NCI-H748 (cell line): ENCODE results near the gene PPT2.
A peak's percentile ranks its signal among the peaks of the same experiment; 100 is the strongest.
"Not testable (repeated sequence)": the region's sequence is repeated elsewhere in the genome, so short reads cannot be mapped to it uniquely, and the experiment has no call there.

Source experiments
- DNase-seq: peaks from one replicate; lab custom pipeline; 2025; ENCODE audit not compliant: unreplicated experiment; lab: John Stamatoyannopoulos, UW

PPT2 gene

GRCh38 chr6:32126880-32127279 lies 27.1 kb upstream of the PPT2 start:
- no peak for DNase-seq

DNA sequence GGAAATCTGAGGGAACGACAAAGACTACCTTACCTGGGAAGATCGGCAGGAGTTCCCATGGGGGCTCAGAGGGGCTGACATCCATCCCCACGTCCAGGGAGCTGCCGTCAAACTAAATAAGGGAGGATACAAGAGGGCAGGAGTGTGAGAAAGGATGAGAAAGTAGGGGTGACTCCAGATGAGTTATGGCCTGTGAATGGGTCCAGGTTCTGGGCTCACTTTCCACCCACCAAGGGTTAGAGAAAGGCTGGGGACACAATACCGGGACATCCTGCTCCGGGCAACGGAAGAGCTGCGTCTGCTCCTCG lies 26.6 kb upstream of the PPT2 start:
- DNase-seq, result no peak

GRCh38 chr6:32127717-32128592 lies 26.0 kb upstream of the PPT2 start, which contains the start of gene ATF6B:
ATF6B (minus strand) TSS chr6:32128246; CDS start chr6:32128207, 39 bp downstream.
- peak; percentile 100 for DNase-seq

GRCh38 chr6:32128751-32129296 lies 25.1 kb upstream of the PPT2 start:
- no peak for DNase-seq

DNA sequence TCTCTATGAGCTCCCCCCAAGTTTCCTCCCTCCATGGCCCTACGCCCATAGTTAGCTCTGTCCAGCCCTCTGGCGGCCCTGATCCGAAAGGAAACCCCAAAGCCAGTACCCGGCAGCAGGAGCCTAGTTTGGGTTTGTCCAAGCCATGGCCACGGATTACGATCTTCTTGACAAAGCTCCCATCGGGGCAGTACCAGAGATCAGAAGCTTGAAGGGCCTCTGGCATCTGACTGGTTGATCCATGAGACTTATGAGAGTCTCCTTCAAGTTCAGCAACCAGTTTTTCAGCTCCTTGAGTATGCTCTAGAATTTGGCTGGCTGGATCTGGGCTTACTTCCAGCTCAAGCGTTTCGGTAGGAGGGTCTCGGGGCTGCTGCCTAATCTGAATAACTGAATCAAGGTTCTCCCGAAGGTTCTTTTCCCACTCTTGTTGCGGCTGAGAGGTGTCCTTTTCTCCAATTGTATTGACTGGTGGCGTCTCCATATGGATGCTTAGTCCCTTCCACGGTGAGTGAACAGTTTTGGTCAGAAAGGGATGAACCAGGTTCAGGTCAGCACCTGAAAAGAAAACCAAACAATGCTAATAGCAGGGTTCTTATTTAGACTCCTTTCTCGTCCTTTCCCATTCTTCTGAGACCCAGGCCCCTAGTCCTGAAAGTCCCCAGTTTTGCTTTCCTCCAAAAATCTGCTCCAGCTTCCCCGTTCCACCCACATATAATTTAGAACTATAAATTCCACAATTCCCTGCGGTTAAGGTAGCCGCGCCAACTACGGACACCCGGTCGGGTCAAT lies 24.4 kb upstream of the PPT2 start:
- DNase-seq, result no peak

- no peak for DNase-seq
Measured at GRCh38 chr6:32131439-32131948, 22.4 kb upstream of the PPT2 start.

- DNase-seq, result no peak
Measured at GRCh38 chr6:32132110-32132509, 21.8 kb upstream of the PPT2 start.

DNA sequence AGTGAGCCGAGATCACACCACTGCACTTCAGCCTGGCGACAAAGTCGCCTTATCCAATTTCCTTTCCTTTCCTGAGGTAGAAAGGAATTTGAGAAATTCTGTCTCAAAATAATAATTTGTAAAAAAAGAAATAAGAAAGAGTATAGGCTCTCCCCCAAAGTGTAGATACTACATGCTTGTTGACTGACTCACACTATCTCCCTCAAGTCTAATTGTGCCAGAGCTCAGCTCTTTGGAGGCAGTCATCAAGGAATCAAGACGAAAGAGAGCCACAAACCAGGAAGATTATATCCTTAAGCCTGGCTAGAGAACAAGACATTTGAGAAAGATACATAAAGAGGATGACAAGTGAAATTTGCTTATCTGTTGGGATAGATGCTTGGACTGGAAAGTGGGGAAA lies 20.2 kb upstream of the PPT2 start:
- no peak for DNase-seq

DNA sequence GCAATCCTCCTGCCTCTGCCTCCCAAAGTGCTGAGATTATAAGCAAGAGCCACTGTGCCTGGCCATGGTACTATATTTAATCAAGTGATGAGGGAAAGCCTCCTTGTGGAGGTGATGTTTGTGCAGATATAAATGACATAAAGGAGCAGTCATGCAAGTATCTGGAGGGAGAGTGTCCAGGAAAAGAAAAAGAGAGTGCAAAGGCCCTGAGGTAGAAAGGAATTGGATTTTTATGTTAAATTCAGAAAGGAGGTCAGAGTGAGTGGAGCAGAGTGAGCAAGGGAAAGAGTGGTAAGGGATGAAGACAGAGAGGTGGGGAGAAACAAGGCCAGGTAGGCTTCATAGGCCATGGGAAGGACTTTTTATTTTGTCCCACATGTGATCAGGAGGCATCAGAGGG lies 16.5 kb upstream of the PPT2 start:
- no peak for DNase-seq

DNA sequence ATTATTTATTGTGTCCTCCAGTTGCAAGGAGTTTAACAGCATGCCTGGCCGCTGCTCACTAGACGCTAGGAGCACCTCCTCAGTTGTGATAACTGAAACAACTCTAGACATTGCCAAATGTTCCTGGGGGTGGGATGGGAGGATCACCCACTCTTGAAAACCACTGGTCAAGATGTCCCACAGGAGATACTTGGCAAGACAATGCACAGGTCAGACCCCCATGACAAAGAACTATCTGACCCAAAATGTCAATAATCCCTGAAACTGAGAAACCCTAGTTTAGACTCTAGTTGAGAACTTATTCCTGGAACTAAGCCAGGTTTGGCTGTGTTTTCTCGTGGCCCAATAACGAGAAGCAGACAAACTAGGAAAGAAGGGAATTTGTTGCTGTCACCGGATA lies 14.4 kb upstream of the PPT2 start:
- DNase-seq, result no peak

GRCh38 chr6:32140420-32141046 lies 13.4 kb upstream of the PPT2 start:
- no peak for DNase-seq

GRCh38 chr6:32144238-32144637 lies 9.7 kb upstream of the PPT2 start:
- DNase-seq, result not testable (repeated sequence)

GRCh38 chr6:32146287-32146686 lies 7.7 kb upstream of the PPT2 start:
- no peak for DNase-seq

GRCh38 chr6:32146687-32147086 lies 7.3 kb upstream of the PPT2 start:
- DNase-seq, result no peak

- no peak for DNase-seq
Measured at GRCh38 chr6:32147401-32148132, 6.4 kb upstream of the PPT2 start.

- DNase-seq, result no peak
Measured at GRCh38 chr6:32148289-32149091, 5.5 kb upstream of the PPT2 start.

- no peak for DNase-seq
Measured at GRCh38 chr6:32149092-32149755, 4.7 kb upstream of the PPT2 start.

DNA sequence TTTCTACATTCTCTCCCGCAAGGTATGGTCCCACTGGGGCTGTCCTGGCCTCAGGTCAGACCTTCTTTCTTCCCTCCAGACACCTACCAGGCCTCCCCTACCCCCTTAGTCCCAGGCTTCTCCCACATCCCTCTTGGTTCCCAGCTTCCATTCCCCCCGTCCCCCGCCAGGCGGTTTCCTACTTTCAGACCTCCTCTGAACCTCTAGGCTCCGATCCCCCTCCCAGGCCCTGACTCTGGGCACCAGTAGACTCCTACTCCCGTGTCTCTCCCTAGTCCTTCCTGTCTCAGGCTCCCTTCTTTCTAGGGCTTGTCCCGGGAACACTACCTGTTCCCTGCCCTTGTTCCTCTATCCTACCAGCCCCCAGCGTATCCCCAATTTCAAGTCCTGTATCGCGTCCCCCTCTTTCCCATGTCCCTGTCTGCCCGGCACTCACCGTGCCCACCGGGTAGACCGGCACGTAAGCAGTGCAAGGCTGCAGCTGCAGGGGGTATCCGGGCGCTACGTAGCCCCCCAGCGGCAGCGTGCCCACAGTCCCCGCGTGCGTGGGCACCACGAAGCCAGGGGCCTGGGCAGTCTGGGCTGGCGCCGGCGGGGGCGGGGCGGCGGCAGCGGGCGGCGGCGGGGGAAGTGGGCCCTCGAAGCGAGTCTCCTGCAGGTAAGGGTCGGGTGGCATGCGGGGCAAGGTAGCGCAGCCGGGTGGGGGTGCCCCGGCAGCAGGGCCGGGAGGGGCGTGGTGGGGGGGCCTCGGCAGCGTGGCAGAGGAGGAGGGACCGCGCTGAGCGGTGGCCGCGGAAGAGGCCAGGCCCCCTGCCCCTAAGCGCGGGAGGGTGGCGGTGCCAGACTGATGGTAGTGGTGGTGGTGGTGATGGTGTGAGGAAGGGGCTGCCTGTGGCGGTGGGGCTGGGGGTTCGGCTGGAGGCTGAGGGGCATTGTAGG lies 3.7 kb upstream of the PPT2 start:
- no peak for DNase-seq
